Adrenal gland (tissue), 5 donors: ENCODE measurements around the gene FBXO46.

Source experiments
- CTCF ChIP-seq, 6 experiments: fragments of 450-650 bp in 4 of 6; fragments of 200-600 bp in 2 of 6; sonication (generic) in 1 of 6; IDR thresholded peaks; 1 replicate in 5 of 6; 2 replicates in 1 of 6; pipeline versions ENCODE4 v1.5.1 to v1.8.0; 2016 to 2021; ENCODE audit warnings: antibody characterized with exemption in 6 of 6, mild to moderate bottlenecking in 2 of 6, moderate library complexity in 1 of 6
- POLR2A ChIP-seq, 2 donors: fragments of 450-650 bp; IDR thresholded peaks; one replicate each; pipeline ENCODE4 v1.6.1; 2017; ENCODE audit warnings: antibody characterized with exemption in 2 of 2, mild to moderate bottlenecking in 2 of 2, moderate library complexity in 1 of 2
- donor health status: DM: no; HTN: no; CAD: no.

GRCh38 chr19:45778010-45778661 is 47.4 kb upstream of the FBXO46 start:
- TF ChIP-seq CTCF (IDR thresholded peaks at IDR 0.05) (no peak), POLR2A (IDR thresholded peaks at IDR 0.05) (no peak)
